Stimulated activated CD8-positive, alpha-beta memory T cell treated with anti-CD3 and anti-CD28 coated beads, Interleukin-15, amount 100 ng/mL, for 24 hours (primary cell): ENCODE data around the gene GNA12.
"Not testable (repeated sequence)": the region's sequence is repeated elsewhere in the genome, so short reads cannot be mapped to it uniquely, and the experiment has no call there.

Source experiments
- DNase-seq: peaks from one replicate; pipeline ENCODE4 v3.0.0-alpha.2; 2020; ENCODE audit warnings: low read depth

GNA12 gene

DNA sequence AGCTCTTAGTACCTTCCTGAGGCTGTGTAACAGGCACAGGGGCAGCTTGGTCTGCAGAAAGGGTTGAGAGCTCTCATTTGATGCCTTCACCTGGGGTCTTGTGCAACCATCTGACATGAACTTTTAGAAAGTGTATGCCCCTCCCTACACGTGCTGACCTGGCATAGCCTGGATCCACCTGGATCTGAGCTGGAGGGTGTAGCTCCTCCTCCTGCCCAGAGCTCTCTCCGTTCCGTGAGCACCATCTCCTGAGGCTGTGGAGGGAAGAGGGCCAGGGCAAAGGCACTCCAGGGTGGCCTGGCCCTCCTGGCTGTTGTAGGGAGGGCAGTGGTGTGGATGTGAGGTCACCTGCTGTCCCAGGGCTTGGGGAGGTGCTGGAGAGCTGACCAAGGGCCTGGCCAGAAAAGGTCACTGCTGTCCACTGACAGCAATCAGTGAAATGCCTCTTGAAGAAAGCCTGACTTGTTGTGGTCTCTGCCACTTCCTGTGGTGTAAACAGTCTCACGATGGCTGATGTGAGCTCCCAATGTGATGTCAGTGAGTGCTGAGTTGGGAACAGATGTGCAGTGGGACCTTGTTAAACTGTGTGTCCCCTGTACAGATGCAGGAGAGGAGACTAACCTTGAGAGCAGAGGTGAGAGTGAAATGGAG, 133.1 kb downstream of the GNA12 start:
- no peak for DNase-seq

DNA sequence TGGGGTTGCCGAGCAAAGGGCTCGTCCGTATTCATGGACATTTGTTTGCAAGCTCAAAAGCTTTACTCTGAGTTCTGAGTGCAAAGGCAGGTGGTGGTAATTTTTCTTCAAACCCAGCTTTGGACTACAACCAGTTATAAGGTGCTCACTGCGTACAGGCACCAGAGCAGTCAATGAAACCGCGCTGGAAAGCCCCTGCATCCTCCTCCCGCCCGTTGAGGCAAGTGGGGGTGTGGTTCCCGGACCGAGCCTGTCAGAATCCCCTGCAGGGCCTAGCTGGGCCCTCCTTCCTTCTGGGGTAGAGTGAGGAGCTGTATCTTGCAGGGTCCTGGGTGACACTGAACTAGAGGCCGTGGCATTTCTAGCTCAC, 133.8 kb downstream of the GNA12 start:
- no peak for DNase-seq

DNA sequence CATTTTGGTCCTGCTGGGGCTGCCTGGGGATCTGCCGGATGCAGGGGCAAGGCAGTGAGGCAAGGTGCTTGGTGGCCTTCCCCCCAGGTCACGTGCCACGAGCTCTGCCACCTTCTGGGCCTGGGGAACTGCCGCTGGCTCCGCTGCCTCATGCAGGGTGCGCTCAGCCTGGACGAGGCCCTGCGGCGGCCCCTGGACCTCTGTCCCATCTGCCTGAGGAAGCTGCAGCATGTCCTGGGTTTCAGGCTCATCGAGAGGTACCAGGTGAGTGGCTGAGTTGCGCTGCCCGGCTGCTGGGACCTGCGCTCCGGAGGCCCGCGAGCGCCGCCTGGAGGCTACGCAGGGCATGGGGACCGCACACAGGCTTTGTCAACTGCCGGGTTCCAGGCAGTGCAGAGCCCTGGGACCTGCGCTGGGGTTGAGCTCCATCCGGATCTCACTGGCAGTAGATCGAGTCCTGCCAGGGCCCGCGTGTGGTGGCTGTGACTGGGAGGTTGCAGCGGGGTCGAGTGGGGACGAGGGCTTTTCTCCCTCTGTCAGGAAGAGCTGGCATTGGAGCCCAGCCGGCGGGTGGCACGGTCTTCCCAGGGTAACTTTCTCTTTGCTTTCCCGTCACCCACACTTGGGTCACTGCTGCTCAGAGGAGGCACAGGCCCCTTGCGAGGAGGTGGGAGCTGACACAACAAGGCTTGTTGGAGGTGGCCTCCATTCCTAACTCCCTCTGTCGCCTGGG, 134.4 kb downstream of the GNA12 start:
- DNase-seq = no peak

DNA sequence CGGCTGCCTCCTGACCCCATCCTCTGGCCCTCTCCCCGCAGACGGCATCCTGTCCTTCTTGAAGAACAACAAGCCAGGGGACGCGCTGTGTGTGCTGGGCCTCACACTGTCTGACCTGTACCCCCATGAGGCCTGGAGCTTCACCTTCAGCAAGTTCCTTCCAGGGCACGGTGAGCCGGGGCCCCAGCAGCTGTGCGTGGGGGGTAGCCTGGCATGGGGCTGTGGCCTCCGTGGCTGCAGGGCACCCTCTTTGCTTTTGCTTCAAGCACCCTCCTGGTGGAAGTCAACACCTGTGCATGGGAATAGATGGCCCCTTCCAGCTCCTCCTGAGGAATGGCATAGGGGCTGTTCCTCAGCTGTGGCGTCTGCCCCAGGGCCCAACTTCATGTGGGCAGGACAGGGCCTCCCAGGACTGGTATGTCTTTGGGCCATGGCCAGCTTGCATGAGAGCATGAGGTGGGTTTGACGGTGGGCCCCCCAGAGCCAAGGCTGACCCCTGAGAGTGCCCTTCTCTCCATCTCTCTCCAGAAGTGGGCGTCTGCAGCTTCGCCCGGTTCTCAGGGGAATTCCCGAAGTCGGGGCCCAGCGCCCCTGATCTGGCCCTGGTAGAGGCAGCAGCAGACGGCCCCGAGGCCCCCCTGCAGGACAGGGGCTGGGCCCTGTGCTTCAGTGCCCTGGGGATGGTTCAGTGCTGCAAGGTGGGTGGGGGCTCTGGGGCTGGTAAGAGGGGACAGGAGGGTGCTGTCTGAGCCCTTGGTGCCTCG, 135.4 kb downstream of the GNA12 start:
- DNase-seq = no peak

DNA sequence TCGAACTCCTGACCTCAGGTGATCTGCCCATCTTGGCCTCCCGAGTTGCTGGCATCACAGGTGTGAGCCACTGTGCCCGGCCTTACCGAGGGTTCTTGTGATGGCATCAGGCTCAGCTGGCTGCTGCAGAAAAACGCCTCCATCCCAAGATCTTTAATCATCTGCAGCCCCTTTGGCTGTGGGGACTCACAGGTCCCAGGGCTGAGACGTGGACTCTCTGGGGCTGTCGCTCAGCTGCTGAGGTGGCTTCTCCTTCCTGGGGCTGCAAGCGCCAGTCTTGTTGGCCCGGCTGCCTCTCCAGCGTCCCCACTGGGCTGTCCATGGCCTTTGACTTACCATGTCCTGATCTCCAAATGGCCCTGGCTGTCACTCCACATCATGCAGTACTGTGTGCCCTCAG, 136.1 kb downstream of the GNA12 start:
- no peak for DNase-seq

DNA sequence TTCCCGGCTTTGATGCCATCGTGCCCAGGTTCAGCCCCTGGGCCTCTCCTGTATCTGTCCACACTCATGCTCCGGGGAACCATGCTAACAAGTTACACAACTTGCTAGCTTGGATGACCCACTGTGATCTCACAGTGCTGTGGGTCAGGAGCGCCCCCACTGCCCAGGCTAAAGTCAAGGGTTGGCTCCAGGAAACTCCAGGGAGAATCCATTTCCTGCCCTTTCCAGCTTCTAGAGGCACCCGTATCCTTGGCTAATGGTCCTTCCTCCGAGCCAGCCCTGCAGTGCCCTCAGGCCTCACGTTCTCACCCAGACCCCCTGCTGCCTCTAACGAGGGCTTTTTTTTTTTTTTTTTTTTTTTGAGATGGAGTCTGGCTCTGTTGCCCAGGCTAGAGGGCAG, 136.6 kb downstream of the GNA12 start:
- no peak for DNase-seq

DNA sequence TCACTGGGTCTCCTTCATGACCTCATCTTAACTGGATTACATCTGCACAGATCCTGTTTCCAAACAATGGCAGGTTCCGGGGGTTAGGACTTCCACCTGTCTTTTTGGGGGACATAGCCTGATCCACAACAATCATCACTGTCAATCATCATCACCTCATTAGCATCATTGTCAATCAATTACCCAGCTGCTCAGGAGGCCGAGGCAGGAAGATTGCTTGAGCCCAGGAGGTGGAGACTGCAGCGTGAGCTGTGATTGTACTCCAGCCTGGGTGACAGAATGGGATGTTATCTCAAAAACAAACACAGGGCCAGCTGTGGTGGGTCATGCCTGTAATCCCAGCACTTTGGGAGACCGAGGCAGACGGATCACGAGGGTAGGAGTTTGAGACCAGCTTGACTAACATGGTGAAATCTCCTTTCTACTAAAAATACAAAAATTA, 137.4 kb downstream of the GNA12 start:
- DNase-seq = no peak

DNA sequence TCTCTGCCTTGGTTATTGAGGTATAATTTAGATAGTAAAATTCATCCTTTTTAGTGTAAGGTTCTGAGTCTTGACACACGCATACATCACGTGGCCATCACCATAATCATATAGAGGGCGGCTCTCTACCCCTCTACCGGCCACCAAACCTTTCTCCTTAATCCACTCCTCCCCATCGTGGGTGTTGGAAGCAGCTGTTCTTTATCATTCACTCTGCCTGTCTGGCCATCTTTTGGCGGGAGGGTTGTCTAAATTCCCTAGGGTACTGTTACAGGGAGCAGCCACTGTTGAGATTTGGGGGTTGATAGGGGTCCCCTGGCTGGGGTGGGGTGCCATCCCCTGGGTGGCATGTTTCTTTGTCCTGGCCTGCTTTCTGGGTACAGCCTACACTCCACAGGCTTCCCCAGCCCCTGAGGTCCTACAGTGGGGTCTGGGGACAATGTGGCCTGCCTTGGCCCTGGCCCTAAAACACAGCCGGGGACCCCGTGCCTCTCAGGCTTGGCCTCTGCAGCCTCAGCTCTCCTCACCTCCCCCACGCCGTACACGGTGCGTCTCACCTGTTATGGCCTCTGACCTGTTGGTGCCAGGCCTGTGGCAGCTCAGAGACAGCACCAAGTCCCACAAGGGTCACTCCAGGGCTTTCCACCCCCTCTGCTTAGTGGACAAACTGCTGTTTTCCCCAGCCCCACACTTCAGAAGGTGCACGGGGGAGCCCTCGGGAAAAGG, 138.6 kb downstream of the GNA12 start:
- DNase-seq = no peak

DNA sequence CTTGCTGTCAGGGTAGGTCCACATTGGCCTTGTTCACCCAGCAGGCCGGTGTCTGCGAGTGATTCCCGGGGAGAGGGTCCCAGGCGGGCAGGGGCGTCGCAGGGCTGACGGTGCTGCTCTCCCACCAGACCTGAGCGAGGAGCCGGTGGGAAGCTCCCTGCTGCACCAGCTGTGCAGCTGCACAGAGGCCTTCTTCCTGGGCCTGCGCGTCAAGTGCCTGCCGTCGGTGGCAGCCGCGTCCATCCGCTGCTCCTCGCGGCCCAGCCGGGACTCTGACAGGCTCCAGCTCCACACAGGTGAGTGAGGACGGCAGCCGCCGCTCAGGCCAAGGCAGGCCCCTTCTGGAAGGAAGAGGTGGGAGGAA, 141.5 kb downstream of the GNA12 start:
- no peak for DNase-seq

DNA sequence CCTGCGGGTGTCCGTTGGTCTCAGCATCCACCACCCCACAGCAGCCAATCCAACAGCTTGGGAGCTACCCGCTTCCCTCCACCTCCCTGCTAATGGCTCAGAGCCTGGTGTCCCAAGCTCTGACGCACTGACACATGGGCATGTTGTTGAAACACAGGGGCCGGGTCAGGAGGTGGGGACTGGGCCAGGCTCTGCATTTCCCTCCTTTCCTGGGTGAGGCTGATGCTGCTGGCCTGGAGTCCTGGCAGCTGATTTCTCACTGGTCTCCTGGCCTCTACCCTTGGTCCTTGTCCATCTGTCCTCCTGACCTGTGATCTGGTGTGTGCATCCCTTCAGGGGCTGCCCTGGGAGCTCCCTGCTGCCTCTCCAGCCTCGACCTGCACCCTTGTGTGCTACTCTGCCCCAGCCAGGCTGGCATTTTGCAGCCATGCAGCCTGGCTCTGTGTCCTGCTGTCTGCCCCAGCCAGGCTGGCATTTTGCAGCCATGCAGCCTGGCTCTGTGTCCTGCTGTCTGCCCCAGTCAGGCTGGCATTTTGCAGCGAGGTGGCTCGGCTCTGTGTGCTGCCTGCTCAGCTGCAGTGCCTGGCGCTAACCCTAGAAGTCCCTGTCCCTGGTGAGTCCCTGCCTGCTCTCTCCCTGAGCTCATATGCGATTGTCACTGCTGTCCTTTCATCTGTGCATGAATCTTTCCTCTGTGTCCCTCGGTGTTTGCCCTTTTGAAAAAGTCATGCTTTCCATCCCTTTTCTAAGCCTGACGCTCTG, 142.1 kb downstream of the GNA12 start:
- DNase-seq = no peak

DNA sequence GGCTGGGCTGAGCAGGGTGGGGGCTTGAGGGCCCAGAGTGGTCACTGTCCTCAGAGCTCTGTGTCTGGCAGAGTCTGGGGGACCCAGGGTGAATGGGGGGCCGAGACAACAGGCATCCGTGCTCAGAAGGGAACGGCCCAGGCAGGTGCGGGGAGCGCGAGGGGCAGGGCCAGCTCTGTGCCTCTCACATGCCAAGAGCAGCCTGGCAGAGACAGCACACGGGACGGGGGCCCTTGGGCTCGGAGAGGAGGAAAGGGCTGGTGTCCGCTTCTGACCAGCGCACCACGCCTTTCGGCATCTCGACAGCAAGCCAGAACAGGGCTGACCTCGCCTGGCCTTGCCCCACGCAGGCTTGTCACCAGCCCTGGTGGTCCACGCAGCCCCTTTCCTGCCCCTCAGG, 142.7 kb downstream of the GNA12 start:
- no peak for DNase-seq

DNA sequence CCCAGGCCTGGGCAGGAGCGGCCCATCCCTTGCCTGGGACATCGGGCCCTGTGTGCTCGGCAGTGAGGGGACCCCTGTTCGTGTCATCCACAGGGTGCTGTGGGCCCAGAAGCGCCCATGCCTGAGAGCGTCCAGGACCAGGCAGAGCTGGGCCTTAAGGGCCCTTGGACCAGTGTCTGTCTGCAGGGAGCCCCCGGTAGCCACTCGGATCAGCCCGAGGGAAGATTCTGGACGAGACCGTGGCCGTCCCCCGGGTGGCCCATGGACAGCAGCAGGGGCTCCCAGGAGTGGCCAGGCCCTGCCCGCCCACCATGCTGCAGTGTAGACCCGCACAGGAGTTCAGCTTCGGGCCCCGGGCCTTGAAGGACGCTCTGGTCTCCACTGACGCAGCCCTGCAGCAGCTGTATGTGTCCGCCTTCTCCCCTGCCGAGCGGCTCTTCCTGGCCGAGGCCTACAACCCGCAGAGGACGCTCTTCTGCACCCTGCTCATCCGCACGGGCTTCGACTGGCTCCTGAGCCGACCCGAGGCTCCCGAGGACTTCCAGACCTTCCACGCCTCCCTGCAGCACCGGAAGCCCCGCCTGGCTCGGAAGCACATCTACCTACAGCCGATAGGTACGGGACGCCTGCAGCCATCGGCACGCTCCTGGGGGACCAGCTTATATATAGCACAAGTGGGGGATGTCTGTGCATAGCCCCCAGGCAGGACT, 143.8 kb downstream of the GNA12 start:
- DNase-seq = no peak

DNA sequence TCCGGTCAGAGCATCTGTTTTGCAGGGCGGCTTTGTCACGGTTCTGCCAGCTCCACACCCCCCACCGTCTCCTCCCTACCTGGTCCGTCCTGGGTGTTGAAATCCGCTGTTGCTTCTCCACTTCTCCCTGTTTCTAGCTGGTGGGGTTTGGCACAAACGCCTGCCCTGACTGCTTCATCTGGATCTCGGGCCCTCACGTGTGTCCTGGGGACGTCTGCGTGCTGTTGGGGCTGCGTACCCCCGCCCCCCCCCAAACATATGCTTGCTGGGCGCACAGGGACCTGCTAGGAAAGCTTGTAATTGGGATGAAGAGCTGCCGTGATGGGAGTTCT, 144.9 kb downstream of the GNA12 start:
- no peak for DNase-seq

DNA sequence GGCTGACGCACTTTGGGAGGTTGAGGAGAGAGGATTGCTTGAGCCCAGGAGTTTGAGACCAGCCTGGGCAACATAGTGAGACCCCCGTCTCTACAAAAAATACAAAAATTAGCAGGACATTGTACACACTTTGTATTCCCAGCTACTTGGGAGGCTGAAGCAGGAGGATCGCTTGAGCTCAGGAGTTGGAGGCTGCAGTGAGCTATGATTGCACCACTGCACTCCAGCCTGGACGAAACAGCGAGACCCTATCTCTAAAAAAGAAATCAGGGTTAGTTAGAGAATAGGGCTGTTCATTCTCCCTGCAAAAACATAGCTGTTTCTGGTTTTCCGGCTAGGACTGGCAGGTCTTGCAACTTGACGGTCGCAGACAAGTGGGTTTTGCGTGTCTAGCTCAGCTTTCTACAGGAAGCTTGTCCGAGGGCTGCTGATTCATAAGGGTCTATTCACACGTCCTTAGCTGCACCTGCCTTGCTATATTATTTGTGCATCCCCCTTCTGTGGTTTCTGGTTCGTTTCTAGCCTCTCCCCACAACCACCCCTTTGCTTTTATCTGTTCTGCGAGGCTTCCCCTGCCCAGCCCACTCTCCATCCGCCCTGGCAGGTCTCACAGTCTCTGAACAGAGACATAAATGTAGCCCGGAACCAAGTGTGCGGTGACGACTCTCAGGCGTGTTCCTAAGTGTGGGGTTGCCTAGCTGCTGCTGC, 145.4 kb downstream of the GNA12 start:
- peak; percentile 15 for DNase-seq

DNA sequence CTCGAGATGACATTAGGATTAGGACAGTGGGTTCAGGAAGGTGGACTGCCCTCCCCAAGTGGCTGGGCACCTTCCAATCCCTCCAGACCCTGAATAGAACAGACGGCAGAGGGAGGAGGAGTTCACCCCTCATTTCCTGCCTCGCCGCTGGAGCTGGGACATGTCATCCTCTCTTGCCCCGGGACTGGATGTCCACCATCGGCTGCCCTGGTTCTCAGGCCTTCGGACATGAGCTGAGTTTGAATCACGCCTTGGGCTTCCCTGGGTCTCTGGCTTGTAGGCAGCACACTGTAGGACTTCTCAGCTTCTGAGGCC, 150.0 kb downstream of the GNA12 start:
- DNase-seq = not testable (repeated sequence)

DNA sequence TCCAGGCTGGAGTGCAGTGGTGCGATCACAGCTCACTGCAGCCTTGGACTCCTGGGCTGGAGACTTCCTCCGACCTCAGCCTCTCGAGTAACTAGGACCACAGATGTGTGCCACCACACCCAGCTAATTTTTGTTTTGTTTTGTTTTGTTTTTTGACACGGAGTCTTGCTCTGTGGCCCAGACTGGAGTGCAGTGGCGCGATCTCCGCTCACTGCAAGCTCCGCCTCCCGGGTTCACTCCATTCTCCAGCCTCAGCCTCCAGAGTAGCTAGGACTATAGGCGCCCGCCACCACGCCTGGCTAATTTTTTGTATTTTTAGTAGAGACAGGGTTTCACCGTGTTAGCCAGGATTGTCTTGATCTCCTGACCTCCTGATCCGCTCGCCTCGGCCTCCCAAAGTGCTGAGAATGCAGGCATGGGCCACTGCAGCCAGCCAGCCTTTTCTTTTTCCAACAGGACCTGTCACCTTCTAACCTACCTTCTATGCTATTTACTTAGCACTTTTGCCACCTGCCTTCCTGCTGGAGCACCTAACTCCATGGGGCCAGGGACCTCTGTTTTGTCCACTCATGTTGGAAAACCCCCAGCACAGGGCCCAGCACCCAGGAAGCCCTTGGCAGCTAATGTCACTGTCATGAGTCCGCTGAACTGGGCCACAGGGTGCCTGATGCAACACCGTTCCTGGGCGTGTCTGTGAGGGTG, 150.5 kb downstream of the GNA12 start:
- DNase-seq = not testable (repeated sequence)

DNA sequence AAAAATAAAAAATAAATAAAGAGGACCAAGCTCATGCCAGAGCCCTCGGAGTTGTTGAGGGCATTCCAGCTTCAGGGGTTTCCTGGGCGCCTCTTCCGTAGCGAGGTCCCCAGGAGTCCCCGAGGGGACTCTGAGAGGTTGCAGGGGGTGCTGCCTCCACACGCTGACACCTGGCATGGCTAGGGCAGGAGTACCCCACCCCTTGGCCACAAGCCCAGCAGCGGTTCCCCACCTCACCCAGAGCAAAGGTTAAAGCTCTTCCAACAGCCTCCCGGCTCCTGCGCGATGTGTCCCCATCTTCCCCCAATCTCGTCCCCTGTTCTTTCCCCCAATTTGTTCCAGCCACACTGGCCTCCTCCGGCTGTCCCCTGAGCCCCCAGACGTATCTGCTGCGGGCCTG, 151.6 kb downstream of the GNA12 start:
- DNase-seq = no peak

DNA sequence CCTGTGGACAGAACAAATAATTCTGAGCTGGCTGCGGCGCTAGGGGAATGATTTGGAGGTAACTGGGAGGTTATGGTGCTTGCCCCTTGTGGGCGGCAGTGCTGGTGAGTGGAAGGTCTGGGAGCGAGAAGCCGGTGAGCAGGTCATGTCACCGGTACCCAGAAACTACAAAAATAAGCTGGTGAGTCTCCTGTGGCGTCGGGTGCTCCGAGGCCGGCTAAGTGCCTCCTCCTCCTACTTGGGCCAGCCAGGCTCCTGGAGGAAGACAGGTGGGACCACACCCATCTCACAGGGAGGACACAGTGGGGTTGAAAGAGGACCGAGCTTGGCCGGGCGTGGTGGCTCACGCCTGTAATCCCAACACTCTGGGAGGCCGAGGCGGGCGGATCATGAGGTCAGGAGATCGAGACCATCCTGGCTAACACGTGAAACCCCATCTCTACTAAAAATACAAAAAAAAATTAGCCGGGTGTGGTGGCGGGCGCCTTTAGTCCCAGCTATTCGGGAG, 152.1 kb downstream of the GNA12 start:
- DNase-seq = not testable (repeated sequence)

DNA sequence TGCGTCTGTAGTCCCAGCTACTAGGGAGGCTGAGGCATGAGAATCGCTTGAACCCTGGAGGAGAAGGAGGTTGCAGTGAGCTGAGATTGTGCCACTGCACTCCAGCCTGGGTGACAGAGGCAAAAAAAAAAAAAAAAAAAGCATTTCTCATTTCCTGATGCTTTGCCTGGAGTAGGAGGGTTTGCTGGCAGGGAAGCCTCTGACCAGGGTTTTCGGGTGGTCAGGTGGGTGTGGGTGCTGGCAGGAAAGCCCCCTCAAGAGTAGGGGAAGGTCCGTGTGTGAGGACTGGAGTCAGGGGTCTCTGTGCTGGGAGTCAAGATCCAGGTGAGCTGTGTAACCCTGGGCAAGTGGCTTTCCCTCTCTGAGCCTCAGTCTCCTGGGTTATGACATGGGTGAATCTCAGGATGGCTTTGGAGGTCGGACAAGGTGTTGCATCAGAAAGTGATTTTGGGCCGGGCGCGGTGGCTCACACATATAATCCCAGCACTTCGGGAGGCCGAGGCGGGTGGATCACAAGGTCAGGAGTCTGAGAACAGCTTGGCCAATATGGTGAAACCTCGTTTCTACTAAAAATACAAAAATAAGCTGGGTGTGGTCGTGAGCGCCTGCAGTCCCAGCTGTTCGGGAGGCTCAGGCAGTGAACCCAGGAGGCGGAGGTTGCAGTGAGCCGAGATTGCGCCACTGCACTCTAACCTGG, 152.9 kb downstream of the GNA12 start:
- DNase-seq = no peak
